Activated CD8-positive, alpha-beta memory T cell treated with anti-CD3 and anti-CD28 coated beads for 24 hours (primary cell): Measurements from ENCODE around the gene EID3.
"Not testable (repeated sequence)": the region's sequence is repeated elsewhere in the genome, so short reads cannot be mapped to it uniquely, and the experiment has no call there.

Experiments used
- DNase-seq: peaks from one replicate; pipeline ENCODE4 v3.0.0-alpha.2; 2020

The EID3 gene

DNA sequence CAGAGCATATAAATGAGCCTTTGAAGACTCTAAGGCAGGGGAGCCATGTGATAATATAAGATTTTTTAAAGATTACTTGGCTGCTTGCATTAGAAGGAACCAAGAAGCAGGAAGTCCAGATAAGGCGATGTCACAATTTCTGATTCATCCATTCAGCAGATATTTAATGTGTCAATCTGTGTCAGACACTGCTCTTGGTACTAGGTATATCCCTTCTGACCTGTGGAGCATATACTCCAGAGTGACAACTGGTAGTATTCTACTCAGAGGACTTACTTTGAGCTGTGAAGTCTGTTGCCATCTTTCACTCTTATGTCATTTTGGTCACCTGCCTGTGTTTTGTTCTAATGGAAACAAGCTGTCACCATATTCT is 10.7 kb downstream of the EID3 start:
- no peak for DNase-seq

DNA sequence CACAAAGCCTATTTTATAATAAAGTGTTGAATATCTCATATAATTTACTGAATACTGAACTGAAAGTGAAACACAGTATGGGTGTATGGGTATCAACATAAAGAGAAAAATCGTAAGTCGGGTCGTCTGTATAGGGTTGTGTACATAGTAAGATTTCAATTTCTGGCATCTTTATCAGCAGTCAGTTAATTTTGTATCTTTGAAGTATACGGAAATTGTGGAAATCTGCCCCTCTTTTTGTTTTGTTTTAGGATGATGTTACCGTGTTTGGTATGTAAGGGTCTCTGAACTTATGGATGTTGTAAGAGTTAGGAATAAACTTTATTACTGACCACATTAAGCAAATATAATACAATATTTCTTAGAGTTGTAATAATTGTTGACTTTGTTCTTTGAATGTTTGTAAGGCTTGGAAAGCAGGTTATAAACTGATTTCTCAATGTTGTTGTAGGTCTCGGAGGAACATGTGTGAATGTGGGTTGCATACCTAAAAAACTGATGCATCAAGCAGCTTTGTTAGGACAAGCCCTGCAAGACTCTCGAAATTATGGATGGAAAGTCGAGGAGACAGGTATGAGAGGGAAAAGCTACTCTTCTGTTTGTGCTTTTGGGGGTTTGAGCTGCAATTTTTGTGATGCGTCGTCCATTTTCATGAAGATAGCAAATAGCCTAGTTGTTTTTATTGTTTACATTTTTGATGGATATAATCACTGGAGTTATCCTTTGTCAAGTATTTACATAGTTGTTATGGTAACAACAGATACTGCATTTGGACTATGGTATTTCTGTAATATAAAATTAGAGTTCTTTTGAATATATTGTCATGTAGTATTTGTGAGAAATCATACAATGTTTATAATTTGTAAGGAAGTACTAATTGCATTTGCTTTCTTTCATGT is 12.0 kb downstream of the EID3 start:
- DNase-seq, result no peak

DNA sequence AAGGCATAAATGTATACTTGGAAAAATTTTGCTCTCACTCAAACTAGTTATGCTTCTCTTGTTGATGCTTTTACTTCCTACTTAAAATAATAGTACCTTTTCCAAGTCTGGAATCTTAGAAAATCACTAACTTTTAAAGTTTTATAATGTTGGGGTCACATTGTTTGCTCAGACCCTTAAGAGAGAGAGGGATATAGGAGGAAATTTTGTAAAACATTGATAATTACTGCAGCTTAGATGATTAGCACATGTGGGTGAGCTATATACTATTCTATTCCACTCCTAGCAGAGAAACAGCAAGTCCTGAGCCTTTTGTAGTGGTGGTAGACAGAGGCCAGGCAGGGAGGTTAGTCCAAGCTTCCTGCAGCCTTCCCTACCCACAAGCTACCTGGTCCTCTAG is 13.4 kb downstream of the EID3 start:
- no peak for DNase-seq

DNA sequence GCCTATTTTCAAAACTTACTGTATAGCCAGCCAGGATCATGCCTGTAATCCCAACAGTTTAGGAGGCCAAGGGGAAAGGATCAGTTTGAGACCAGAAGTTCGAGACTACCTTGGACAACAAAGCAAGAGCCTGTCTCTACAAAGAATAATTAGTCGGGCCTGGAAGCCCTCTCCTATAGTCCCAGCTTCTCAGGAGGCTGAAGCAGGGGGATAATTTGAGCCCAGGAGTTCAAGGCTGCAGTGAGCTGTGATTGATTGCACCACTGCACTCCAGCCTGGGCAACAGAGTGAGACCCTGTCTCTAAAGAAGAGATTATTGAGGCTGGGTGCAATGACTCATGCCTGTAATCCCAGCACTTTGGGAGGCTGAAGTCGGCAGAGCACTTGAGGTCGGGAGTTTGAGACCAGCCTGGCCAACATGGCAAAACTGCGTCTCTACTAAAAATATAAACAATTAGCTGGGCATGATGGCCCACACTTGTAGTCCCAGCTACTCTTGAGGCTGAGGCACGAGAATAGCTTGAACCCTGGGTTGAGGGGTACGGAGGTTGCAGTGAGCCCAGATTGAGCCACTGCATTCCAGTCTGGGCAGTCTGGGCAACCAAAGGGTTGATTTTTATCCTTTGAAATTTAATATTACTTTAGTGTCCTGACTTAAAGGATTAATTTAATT is 14.1 kb downstream of the EID3 start:
- DNase-seq, result no peak

DNA sequence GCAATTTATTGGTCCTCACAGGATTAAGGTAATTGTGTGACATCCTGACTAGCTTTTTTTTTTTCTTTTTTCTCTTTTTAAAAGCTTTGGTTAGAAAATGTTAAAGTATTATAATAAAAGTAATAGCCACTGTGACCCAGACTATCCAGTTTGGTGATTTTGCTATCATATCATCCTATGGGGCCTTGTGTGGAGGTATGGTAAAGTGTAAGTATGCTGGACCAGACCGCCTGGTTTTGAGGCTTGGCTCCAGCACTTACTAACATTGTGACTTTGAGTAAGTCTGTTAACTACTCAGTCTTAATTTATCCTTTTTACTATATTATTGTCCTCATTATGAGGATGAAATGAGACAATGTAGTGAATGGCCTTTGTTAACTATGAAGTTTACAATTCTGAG is 15.5 kb downstream of the EID3 start:
- no peak for DNase-seq

DNA sequence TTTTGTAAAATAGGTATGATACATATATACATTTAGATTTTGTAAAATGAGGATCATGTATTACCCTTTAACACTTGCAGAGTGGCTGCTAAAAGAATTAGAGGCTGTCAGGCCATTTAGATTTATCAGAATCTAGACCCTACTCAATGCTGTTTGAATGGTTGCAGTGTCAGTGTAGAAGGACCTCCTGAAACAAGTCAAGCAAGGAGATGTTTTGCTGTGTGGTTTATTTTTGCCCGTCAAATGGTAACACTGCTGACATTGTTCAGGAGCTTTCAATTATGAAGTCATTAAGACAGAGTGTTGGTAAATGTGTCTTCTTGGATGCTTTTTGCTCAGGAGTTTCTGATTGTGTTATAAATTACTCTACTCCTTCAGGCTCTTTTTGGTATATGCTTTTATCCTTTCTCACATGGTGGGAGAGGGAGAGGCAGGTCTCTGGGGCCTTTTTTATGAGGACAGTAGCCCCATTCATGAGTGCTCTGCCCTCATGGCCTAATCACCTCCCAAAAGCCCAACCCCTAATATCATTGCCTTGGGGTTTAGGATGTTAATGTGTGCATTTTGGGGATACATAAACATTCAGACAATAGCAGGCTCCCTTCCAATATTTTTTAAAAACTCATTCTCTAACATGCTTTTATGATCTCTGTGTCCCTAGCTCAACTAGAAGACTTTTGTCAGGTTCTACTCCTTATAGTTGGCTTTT is 16.5 kb downstream of the EID3 start:
- DNase-seq, result no peak

DNA sequence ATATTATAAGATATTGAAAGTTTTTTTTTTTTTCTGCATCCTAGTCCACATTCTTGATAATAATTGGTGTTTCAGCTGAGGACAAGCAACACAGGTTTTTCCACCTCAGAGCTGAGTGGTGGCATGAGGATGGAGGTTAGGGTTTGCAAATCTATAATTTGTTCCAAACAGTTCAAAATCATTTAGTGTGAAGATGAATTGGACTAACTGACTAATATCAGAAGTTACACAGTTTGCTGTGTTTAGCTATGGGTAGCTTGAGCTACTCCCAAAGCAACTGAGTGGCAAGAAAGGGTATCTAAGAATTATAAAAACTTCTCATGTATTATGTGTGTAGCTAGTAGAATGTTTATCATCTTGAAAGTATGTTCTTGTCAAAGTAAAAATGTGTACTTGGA is 17.1 kb downstream of the EID3 start:
- no peak for DNase-seq

DNA sequence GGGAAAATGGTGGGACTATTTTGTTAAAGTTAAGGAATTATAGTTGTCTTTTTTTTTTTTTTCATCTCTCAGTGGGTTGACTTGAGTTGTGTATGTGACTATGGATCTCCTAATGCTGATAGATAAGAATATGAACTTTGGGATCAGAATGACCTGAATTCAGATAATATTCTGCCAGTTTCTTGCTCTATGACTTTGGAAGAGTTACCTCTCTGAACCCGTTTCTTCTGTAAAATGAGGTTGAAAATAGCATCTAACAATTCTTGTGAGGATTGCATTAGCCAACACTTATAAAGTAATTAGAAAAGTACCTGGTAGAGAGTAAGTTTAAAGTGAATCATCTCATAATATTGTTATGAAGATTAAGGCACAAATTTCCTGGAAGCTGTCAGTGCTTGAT is 18.4 kb downstream of the EID3 start:
- DNase-seq, result no peak

DNA sequence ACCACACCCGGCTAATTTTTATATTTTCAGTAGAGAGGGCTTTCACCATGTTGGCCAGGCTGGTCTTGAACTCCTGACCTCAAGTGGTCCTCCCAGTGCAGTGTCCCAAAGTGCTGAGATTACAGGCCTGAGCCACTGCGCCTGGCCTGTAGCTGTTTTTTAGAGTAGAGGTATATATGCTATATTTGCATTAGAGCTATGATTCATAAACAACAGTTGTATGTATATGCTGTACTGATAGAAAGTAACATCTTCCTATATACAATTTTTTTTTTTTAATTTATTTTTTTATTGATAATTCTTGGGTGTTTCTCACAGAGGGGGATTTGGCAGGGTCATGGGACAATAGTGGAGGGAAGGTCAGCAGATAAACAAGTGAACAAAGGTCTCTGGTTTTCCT is 19.0 kb downstream of the EID3 start:
- not testable (repeated sequence) for DNase-seq

DNA sequence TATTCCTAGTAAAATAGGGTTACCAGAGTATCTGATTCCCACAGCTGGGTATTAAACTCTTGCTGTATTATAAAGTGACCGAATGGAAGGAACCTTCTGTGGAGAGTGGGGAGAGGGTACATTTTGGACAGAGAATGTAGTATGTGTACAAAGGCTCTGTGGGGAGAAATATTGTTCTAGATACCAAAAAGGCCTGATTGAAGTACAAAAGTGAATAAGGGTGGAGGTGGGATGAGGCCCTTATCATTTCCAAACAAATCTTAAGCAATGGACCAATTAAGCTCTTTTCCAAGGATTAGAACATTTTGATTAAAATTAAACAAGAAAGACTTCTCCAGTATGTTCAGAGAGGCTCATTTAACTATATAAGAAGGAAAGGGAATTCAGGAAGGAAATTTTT is 20.4 kb downstream of the EID3 start:
- no peak for DNase-seq

DNA sequence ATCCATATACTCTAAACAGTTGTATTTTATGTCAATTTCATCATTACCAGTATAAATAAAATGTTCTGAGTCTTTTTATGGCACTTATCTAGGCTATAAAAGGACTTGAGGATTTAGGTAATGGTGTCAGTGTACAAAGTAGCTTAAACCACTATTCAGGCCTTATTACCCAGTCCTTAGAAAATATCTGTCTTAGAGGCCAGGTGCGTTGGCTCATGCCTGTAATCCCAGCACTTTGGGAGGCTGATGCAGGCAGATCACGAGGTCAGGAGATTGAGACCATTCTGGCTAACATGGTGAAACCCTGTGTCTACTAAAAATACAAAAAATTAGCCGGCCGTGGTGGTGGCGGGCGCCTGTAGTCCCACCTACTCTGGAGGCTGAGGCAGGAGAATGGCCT is 24.7 kb downstream of the EID3 start:
- DNase-seq, result not testable (repeated sequence)

DNA sequence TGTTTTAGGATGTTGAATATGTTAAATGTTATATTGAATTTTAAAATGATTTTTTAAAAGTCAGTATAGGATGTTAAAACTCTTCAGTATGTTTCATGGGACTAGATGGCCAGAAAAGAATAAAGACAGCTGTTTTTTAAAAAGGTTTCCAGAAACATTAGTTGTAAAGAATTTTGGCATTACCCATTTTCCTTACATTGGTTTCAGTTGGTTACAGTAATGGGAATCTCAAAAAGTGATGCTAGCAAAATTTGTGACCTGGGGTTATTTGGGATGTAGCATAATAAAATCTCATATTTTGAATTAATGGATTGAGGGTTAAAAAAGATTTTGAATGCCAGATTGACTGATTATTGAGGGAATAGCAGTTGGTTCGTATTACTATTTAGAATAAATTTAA is 25.3 kb downstream of the EID3 start:
- no peak for DNase-seq

DNA sequence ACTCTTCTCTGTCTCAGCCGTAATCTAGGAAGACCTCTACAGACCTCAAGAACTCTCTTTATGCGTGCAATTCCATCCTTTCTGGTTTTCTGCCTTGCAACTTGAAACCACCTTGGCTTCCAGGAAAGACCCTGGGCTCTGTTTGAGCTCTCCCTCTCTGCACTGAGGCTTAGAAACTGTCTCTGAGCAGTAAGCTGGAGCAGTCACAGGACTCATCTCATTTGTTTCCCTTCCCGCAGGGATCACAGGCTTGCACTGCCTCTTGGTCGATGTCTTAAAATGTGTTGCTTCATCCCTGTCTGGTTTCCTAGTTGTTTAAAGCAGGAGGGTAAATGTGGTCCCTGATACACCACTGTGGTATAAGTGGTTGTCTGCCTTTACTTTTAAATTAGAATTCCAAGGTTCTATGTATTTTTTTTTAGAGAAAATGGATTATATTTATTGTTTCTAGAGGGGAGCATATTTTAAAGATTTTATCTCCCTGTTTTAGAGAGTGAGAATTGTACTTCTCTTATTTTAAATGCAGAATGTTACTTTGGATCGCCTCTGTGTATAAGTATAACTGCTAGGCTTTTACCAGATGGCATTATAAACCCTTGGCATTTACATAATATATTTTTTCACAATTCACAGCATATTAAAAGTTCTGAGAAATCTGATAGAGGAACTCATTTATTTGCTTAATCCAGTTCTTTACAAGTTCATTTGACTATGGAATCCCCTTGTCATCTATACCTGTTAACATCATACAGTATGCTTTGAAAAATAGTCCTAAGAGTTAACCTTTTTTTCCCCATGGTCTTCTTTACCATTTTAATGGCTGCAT is 26.4 kb downstream of the EID3 start:
- DNase-seq, result no peak

DNA sequence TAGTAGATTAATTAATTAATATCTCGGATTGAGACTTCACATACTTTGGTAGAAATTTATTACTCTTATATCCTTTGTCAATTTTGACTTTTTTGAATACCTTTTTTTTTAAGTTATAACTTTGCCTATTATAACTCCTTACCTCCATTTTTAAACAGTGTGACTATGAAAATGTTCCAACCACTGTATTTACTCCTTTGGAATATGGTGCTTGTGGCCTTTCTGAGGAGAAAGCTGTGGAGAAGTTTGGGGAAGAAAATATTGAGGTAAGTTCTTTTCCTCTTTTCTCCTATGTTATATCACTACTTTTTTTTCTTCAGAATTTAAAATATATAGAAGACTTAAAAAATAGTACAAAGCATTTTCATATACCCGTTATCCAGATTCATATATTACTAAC is 27.8 kb downstream of the EID3 start:
- DNase-seq, result no peak

DNA sequence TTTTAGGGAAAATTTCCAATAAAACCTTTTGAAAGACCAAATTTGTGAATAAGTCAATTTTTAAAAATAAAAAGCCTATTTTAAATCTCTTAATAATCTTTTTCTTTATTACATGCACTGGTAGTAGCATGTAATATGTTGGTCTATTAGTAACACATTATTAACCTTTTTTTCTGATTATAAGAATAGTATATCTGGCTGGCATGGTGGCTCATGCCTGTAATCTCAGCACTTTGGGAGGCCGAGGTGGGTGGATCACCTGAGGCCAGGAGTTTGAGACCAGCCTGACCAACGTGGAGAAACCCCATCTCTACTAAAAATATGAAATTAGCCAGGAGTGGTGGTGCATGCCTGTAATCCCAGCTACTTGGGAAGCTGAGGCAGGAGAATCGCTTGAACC is 28.7 kb downstream of the EID3 start:
- not testable (repeated sequence) for DNase-seq

DNA sequence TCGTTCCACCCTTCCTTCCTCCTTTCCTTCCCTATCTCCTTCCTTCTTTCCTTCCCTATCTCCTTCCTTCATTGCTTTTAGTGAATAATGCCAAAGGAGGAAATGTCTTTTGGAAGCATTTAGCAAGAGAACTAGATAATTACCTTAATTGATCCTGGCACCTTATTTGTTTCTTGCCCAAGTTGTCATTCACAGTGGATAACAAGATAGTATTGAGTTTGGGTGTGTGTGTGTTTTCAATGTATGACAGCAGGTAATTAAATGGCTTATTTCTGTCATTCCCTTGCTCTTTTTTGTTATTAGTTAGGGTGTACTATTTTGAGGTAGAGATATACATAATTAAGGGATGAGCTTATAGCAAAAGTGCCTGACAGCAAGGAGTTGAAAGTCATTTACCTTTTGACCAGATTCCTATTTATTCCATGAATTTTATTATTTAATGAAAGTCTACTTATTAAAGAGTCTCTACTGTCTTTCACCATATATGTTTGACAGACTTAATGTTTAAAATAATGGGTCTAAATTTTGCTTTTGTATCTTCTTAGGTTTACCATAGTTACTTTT is 30.2 kb downstream of the EID3 start:
- no peak for DNase-seq

DNA sequence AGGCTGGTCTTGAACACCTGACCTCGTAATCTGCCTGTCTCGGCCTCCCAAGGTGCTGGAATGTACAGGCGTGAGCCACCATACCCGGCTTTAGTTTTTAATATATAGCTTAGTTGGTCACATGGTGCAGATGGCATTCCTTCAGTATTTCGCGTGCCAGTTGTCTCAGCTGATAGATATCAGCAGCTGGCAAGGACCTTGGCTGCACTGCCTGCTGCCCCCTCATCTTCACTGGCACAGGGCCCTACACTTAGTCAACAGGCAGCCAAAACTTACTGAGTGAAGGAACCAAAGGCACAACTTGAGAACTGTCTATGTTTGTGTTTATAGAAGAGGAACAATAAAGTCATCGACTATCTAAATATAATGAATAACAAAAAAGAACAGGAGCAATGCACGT is 31.0 kb downstream of the EID3 start:
- DNase-seq, result no peak

DNA sequence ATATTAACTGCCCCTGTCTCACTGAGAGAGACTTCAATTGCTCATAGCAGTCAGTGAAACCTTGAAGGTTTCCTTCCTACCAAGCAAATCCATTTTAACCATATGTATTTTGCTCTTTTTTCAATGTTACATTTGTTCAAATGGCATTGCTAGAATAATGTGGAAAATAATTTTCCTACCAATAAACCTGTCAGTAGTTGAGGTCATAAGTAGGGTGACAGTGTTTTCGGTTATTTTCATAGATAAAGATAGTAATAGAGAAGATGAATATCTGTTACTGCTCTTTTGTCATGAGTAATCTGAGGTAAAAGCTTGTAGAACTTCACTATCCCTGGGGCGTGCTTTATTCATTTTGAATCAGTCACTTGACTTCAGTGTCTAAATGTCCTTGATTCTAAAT is 32.6 kb downstream of the EID3 start:
- DNase-seq, result no peak

DNA sequence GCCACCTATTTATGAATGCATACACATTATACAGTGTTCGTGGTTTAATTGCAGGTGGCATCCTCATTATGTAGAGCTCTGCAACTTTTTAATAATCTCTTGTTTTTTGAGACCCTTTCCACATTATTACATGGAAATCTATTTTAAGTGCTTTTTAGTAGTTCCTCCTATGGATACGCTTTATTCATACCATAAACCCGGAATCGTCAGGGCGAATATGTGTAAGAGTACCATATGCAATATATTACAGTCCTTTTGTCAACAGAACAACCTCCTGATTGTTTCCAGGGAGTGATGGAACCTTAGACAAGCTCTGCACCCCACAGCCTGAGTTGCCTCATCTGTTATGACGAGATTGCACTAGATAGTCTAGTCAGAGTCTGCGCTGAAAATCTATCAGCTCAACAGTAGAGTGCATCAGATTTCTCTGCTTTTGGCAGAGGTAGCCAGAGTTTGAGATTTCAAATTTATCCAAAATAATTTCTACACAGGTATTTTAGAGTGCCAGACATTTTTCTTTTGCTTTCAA is 33.6 kb downstream of the EID3 start:
- no peak for DNase-seq

DNA sequence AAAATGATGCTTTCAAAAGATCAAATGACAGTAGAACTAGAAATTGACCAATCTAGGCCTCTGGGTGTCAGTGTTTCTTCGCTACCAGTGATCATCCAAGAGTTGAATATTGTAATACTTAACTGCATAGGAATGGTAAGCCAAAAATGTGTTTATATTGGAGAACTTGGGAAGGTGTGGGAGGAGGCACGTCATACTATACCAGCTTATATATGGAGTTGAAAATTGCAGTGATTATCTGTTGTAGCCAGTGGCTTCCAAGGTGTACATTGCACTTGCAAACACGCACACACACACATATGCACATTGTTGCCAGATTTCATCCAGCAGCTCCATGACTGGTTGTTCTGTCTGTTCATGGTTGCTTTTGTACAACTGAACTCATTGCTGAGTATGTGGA is 36.1 kb downstream of the EID3 start:
- no peak for DNase-seq

DNA sequence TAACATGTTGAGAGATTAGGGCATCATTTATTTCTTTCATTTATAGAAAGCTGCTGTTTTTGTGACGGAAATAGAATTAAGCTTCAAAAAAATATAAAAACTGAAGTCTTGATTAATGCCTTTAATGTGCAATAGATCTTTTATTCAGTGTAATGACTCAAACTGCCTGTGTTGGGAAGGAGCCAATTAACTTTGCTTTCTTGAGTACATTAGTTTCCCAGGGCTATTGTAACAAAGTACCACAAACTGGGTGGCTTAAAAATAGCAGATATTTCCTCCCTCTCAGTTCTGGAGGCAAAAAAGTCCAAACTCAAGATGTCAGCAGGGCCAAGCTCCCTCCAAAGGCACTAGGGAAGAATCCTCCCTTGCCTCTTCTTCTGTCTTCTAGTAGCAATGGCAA is 36.6 kb downstream of the EID3 start:
- no peak for DNase-seq

DNA sequence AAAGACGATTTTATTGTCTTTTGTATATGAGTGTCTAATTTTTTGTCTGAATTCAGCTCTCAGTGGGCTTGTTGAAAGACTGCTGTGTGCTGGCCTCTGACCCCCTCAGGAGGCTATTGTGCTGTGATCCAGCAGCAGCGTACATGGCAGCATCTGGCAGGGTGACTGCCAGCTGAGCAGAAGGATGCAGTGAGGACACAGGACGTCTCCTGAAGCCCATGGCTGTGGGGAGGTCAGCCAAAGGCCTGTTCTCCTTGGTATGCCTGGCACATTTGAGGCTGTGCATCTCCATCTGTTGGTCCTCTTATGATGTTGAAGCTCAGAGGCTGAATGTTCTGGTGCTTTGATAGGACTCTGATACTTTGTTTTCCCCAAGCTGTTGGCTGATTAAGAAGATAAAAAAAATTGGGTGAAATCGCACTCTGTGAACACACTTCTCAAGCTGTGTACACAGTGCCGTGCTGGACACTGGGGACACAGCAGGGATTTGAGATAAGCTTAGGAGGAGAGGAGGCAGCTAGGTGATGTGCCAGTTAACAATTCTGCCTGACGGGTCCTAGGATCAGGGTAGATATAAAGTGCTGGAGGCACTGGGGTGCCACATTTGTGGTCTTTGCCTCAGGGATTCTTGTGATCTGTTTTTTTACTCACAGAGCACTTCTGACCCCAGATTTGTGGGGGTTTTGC is 37.5 kb downstream of the EID3 start:
- DNase-seq, result no peak
